HL-60 (cell line): ENCODE results near the gene CACTIN.

Experiments used
- DNase-seq, 2 experiments: peaks; one replicate each; pipeline ENCODE4 v3.0.0-alpha.2; 2010 to 2020; ENCODE audit warnings: low read depth in 1 of 2, low spot score in 1 of 2
- H3K27ac ChIP-seq: fragments of 250-450 bp; sonication (Bioruptor Pico); replicated peaks from 2 replicates; pipeline ENCODE4 v1.5.1; 2020; ENCODE audit warnings: mild to moderate bottlenecking, moderate library complexity
- H3K27me3 ChIP-seq: fragments of 250-450 bp; sonication (Bioruptor Pico); 2 replicates; pipeline ENCODE4 v1.5.1; 2021; ENCODE audit warnings: mild to moderate bottlenecking, moderate library complexity; ENCODE audit not compliant: insufficient read depth, poor library complexity, severe bottlenecking
- H3K4me3 ChIP-seq: replicated peaks from 2 replicates; pipeline ENCODE4 v1.5.1; 2011; ENCODE audit warnings: mild to moderate bottlenecking, control low read depth, low read length; ENCODE audit not compliant: insufficient read depth
- GABPA ChIP-seq: IDR thresholded peaks from 2 replicates; pipeline ENCODE4 v1.6.1; 2012; ENCODE audit warnings: low read depth
- POLR2AphosphoS5 ChIP-seq: IDR thresholded peaks from 2 replicates; pipeline ENCODE4 v1.6.1; 2012; ENCODE audit warnings: low read depth
- SPI1 ChIP-seq: IDR thresholded peaks from 2 replicates; pipeline ENCODE4 v1.6.1; 2012; ENCODE audit warnings: low read depth, mild to moderate bottlenecking, borderline replicate concordance
- TF ChIP-seq, protein P1 (sequence below): IDR thresholded peaks from 2 replicates; pipeline ENCODE4 v1.6.1; 2012; ENCODE audit warnings: low read depth; ENCODE audit not compliant: insufficient replicate concordance
- TF ChIP-seq, protein P2 (sequence below): IDR thresholded peaks from one replicate; pipeline ENCODE4 v1.5.1; 2011; ENCODE audit warnings: low read length, control low read depth, inconsistent platforms; ENCODE audit not compliant: insufficient read depth

CACTIN gene

DNA sequence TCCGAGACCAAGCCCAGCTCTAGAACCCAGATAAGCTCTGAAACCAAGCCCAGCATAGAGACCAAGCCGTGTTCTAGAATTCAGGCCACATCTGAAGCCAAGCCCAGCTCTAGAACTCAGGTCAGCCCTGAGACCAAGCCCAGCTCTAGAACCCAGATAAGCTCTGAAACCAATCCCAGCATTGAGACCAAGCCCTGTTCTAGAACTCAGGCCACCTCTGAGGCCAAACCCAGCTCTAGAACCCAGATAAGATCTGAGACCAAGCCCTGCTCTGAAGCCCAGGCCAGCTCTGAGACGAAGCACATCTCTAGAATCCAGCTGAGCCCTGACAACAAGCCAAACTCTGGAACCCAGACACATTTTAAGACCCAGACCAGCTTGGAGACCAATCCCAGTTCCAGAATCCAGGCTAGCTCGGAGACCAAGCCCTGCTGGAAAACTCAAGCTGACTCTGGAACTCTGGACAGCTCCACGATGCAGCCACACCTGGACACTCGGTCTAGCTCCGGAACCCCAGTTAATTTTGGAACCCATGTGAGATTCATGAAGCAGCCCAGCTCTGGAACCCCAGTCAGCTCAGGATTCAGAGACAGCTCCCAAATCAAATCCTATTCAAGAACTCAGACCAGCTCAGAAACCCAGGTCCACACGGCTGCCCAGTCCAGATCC lies 35.5 kb downstream of the CACTIN start:
- DNase-seq, result no peak
- TF ChIP-seq, protein P1, sequence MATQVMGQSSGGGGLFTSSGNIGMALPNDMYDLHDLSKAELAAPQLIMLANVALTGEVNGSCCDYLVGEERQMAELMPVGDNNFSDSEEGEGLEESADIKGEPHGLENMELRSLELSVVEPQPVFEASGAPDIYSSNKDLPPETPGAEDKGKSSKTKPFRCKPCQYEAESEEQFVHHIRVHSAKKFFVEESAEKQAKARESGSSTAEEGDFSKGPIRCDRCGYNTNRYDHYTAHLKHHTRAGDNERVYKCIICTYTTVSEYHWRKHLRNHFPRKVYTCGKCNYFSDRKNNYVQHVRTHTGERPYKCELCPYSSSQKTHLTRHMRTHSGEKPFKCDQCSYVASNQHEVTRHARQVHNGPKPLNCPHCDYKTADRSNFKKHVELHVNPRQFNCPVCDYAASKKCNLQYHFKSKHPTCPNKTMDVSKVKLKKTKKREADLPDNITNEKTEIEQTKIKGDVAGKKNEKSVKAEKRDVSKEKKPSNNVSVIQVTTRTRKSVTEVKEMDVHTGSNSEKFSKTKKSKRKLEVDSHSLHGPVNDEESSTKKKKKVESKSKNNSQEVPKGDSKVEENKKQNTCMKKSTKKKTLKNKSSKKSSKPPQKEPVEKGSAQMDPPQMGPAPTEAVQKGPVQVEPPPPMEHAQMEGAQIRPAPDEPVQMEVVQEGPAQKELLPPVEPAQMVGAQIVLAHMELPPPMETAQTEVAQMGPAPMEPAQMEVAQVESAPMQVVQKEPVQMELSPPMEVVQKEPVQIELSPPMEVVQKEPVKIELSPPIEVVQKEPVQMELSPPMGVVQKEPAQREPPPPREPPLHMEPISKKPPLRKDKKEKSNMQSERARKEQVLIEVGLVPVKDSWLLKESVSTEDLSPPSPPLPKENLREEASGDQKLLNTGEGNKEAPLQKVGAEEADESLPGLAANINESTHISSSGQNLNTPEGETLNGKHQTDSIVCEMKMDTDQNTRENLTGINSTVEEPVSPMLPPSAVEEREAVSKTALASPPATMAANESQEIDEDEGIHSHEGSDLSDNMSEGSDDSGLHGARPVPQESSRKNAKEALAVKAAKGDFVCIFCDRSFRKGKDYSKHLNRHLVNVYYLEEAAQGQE, result peak; percentile 29
- no peak for TF ChIP-seq SPI1

GRCh38 chr19:3589949-3590348 lies 36.6 kb downstream of the CACTIN start:
- no peak overlapping the region for H3K27ac ChIP-seq
- no peak for DNase-seq
- H3K4me3 ChIP-seq, result no peak overlapping the region
- TF ChIP-seq, protein P2, sequence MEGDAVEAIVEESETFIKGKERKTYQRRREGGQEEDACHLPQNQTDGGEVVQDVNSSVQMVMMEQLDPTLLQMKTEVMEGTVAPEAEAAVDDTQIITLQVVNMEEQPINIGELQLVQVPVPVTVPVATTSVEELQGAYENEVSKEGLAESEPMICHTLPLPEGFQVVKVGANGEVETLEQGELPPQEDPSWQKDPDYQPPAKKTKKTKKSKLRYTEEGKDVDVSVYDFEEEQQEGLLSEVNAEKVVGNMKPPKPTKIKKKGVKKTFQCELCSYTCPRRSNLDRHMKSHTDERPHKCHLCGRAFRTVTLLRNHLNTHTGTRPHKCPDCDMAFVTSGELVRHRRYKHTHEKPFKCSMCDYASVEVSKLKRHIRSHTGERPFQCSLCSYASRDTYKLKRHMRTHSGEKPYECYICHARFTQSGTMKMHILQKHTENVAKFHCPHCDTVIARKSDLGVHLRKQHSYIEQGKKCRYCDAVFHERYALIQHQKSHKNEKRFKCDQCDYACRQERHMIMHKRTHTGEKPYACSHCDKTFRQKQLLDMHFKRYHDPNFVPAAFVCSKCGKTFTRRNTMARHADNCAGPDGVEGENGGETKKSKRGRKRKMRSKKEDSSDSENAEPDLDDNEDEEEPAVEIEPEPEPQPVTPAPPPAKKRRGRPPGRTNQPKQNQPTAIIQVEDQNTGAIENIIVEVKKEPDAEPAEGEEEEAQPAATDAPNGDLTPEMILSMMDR, result no peak
- no peak for TF ChIP-seq GABPA
- no peak for TF ChIP-seq SPI1
- TF ChIP-seq POLR2AphosphoS5, result no peak
- TF ChIP-seq, protein P1, result no peak
- H3K27me3 ChIP-seq, result peaks cover 12% of the 10 kb centered on the region

More for the DNA sequence above, 35.5 kb downstream of the CACTIN start:
- Histone ChIP-seq H3K4me3 (no peak overlapping the region), H3K27me3 (peaks cover 3% of the 10 kb centered on the region), H3K27ac (no peak overlapping the region)

GRCh38 chr19:3589439-3589838 lies 37.2 kb downstream of the CACTIN start:
- DNase-seq, result no peak
- Histone ChIP-seq H3K4me3 (no peak overlapping the region), H3K27me3 (peaks cover 12% of the 10 kb centered on the region), H3K27ac (no peak overlapping the region)
- TF ChIP-seq SPI1 (no peak), GABPA (no peak), POLR2AphosphoS5 (no peak)
- TF ChIP-seq, protein P2, result no peak
- TF ChIP-seq, protein P1, result no peak
